Measurements from ENCODE around the gene TEX55.
"Not testable (repeated sequence)": the region's sequence is repeated elsewhere in the genome, so short reads cannot be mapped to it uniquely, and the experiment has no call there.

- TF ChIP-seq POLR2A, CTCF (IDR thresholded peaks at IDR 0.05): not testable (repeated sequence)
These were observed 6.6 kb upstream of the TEX55 start for GRCh38 chr3:119139360-119139759.

Data from lower leg skin (tissue), 3 donors.